Measurements from ENCODE around the gene GOLGA6C. TPM values are rescaled to one million over a fixed set of nuclear protein-coding genes. Genes with fewer than 3 reads are reported as not detected.
A peak's percentile ranks its signal among the peaks of the same experiment; 100 is the strongest.
"Not testable (repeated sequence)": the region's sequence is repeated elsewhere in the genome, so short reads cannot be mapped to it uniquely, and the experiment has no call there.

The GOLGA6C gene
- total and polyA plus RNA-seq, 9 donors: not detected

DNA sequence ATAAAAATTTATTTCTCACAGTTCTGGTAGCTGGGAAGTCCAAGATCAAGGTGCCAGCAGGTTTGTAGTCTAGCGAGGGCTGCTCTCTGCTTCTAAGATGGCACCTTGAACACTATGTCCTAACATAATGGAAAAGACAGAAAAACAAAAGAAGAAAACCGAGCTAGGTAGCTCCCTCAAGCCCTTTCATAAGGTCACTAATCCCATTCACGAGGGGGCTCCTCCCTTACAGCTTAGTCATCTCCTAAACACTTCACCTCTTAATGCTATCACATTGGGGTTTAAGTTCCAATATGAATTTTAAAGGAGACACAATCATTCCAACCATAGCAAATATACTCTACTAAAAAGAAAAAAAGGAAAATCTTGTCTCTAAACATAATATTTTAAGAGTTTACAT is 48.1 kb downstream of the GOLGA6C start:
- Histone ChIP-seq H3K27me3 (no peaks in the 10 kb centered on the region), H3K27ac (no peak overlapping the region), H3K4me1 (ENCODE audit: insufficient read depth) (no peaks in the 10 kb centered on the region), H3K4me3 (no peak overlapping the region), H3K36me3 (no peaks in the 10 kb centered on the region), H3K9me3 (no peaks in the 10 kb centered on the region)
- 56 to 72% (median 61%) methylated on average over 3 of the region's 3 CpGs for WGBS, 3 donors
- intact Hi-C loops (cut with DNase I): loop anchor here in 1 of 4 donors (10.0 kb wide), 1 partner anchor 281 kb away; the partner anchor contains the start of gene PPCDC
- TF ChIP-seq POLR2A (IDR thresholded peaks at IDR 0.05) (no peak), EP300 (IDR thresholded peaks at IDR 0.05) (no peak)
- TF ChIP-seq, protein P1, sequence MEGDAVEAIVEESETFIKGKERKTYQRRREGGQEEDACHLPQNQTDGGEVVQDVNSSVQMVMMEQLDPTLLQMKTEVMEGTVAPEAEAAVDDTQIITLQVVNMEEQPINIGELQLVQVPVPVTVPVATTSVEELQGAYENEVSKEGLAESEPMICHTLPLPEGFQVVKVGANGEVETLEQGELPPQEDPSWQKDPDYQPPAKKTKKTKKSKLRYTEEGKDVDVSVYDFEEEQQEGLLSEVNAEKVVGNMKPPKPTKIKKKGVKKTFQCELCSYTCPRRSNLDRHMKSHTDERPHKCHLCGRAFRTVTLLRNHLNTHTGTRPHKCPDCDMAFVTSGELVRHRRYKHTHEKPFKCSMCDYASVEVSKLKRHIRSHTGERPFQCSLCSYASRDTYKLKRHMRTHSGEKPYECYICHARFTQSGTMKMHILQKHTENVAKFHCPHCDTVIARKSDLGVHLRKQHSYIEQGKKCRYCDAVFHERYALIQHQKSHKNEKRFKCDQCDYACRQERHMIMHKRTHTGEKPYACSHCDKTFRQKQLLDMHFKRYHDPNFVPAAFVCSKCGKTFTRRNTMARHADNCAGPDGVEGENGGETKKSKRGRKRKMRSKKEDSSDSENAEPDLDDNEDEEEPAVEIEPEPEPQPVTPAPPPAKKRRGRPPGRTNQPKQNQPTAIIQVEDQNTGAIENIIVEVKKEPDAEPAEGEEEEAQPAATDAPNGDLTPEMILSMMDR (IDR thresholded peaks at IDR 0.05): no peak
- no peak for DNase-seq

DNA sequence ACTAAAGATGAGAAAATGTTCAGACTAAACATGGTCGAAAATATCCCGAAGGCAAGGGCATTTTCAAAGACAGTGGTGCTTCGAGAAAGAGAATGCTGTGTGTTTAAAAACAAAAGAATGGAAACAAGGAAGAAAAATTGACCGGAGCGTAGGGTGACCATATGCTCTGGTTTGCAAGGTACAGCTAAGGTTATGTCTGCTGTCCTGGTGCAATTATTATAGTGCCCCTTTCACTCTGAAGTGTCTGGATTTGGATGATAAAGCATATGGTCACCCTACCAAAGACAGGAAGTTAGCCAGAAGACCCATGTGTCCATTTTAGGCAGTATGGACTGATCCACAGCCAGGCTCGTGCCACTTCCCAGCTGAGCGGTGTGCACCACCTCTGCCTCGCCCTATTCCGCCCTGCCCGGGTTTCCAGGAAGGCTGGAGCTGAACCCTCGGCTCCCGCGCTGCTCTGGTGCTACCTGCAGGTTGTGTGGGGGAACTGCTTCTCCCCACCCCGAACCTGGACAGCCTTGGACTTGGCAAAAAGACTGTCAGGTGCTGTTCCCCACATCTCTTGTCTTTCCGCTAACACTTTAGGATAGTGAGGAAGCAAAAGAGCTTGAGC is 49.8 kb downstream of the GOLGA6C start:
- Histone ChIP-seq H3K4me1 (ENCODE audit: insufficient read depth) (no peaks in the 10 kb centered on the region), H3K36me3 (no peaks in the 10 kb centered on the region), H3K4me3 (no peak overlapping the region), H3K9me3 (no peaks in the 10 kb centered on the region), H3K27me3 (no peaks in the 10 kb centered on the region), H3K27ac (no peak overlapping the region)
- intact Hi-C loops (cut with DNase I): loop anchor here in 1 of 4 donors (10.0 kb wide), 1 partner anchor 283 kb away; the partner anchor contains the start of gene PPCDC
- no peak for TF ChIP-seq EP300 (IDR thresholded peaks at IDR 0.05)
- TF ChIP-seq POLR2A (IDR thresholded peaks at IDR 0.05): no peak
- TF ChIP-seq, protein P1 (IDR thresholded peaks at IDR 0.05): no peak
- peak in 3 of 5 donors; percentile 26 to 64 (median 37) for DNase-seq
- WGBS, 3 donors: 12 to 20% (median 13%) methylated on average over 15 of the region's 15 CpGs

DNA sequence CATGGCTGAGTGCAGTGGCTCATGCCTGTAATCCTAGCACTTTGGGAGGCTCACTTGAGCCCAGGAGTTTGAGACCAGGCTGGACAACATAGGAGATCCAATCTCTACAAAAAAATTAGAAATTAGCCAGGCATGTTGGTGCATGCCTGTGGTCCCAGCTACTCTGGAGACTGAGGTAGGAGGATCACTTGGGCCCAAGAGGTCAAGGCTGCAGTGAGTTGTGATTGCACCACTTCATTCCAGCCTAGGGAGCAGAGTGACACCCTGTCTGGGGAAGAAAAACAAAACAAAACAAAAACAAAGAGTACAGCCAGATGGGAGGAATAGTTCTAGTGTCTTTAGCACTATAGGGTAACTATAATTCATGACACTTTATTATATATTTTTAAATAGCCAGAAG is 51.6 kb downstream of the GOLGA6C start:
- intact Hi-C loops (cut with DNase I): loop anchor here in 2 of 4 donors (10.0 kb wide), 2 partner anchors 75 to 285 kb away; partner anchors contain the start of gene PPCDC (in 1 of the 2)
- no peak for DNase-seq
- no peaks in the 10 kb centered on the region for H3K9me3 ChIP-seq
- TF ChIP-seq EP300 (IDR thresholded peaks at IDR 0.05) (no peak), POLR2A (IDR thresholded peaks at IDR 0.05) (no peak)
- TF ChIP-seq, protein P1 (IDR thresholded peaks at IDR 0.05): no peak
- no peak overlapping the region for H3K4me3 ChIP-seq
- no peaks in the 10 kb centered on the region for H3K27me3 ChIP-seq
- H3K36me3 ChIP-seq: no peaks in the 10 kb centered on the region
- no peaks in the 10 kb centered on the region for H3K4me1 ChIP-seq (ENCODE audit: insufficient read depth)
- H3K27ac ChIP-seq: no peak overlapping the region

DNA sequence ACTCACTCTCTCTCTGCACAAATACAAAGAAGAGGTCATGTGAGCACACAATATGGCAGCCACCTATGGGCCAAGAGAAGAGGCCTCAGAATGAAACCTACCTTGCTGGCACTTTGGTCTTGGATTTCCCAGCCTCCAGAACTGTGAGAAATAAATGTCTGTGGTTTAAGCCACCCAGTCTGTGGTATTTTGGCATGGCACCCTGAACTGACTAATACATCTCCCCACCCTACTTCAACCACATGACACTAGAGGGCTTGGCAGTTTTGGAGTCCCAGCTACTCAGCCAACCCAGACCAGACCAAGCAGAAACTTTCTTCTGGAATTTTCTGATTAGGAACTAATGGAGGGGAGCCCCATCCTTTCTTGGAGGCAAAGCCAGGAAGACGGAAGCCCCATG is 54.4 kb downstream of the GOLGA6C start:
- not testable (repeated sequence) for H3K9me3 ChIP-seq; H3K4me3 ChIP-seq; H3K27ac ChIP-seq; H3K36me3 ChIP-seq; DNase-seq; H3K4me1 ChIP-seq (ENCODE audit: insufficient read depth); H3K27me3 ChIP-seq
- WGBS, 3 donors: 93 to 100% (median 100%) methylated on average over 1 of the region's 1 CpG
- intact Hi-C loops (cut with DNase I): loop anchor here in 1 of 4 donors (10.0 kb wide), 1 partner anchor 78 kb away; no protein-coding TSS in a partner anchor

DNA sequence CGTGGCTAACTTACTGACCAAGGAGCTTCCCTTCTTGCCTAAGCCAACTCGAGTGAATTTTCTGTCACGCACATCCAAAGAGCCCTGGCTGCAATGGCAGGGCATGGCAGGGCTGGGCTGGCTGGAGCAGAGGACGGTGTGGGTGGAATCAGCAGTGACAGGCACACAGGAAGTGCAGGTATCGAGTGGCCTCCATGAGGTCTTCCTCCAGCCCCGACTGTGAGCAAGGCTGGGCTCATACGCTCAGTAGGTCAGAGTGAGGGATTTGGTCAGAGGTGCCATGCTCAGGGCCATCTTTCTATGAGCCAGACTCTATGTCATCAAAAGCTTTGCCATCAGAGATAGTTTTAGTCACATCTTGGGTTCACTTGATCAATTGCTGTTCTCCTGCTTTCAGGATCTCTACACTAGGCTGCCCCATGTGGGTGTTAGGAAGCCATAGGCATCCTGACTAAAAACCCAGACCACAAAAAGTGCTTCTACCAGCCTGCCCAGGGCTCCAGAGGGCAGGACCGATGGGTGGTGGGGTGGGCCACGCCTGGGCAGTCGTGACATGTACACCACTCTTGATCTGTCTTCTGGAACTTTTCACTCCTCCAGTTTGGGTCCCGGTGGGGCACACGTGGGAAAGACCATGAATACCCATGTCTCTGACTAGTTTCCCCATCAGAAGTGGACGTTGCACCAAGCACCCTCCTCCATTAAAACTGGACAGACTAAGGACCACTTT is 55.1 kb downstream of the GOLGA6C start:
- intact Hi-C loops (cut with DNase I): loop anchor here in 1 of 4 donors (10.0 kb wide), 1 partner anchor 78 kb away; no protein-coding TSS in a partner anchor
- Histone ChIP-seq H3K27ac (no peak overlapping the region), H3K9me3 (no peaks in the 10 kb centered on the region), H3K4me1 (ENCODE audit: insufficient read depth) (no peaks in the 10 kb centered on the region), H3K36me3 (no peaks in the 10 kb centered on the region), H3K4me3 (no peak overlapping the region), H3K27me3 (no peaks in the 10 kb centered on the region)
- no peak for DNase-seq
- TF ChIP-seq, protein P1 (IDR thresholded peaks at IDR 0.05): no peak
- TF ChIP-seq EP300 (IDR thresholded peaks at IDR 0.05): no peak
- TF ChIP-seq POLR2A (IDR thresholded peaks at IDR 0.05): no peak
- 86 to 88% (median 86%) methylated on average over 13 of the region's 13 CpGs for WGBS, 3 donors

Measured in ovary (tissue), 9 donors.